Kasumi-1 (cell line): ENCODE data around the gene PEF1.

Experiments used
- DNase-seq, 2 experiments: peaks; one replicate each; lab custom pipeline; 2025; lab: John Stamatoyannopoulos, UW

PEF1 gene, protein sequence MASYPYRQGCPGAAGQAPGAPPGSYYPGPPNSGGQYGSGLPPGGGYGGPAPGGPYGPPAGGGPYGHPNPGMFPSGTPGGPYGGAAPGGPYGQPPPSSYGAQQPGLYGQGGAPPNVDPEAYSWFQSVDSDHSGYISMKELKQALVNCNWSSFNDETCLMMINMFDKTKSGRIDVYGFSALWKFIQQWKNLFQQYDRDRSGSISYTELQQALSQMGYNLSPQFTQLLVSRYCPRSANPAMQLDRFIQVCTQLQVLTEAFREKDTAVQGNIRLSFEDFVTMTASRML

DNA sequence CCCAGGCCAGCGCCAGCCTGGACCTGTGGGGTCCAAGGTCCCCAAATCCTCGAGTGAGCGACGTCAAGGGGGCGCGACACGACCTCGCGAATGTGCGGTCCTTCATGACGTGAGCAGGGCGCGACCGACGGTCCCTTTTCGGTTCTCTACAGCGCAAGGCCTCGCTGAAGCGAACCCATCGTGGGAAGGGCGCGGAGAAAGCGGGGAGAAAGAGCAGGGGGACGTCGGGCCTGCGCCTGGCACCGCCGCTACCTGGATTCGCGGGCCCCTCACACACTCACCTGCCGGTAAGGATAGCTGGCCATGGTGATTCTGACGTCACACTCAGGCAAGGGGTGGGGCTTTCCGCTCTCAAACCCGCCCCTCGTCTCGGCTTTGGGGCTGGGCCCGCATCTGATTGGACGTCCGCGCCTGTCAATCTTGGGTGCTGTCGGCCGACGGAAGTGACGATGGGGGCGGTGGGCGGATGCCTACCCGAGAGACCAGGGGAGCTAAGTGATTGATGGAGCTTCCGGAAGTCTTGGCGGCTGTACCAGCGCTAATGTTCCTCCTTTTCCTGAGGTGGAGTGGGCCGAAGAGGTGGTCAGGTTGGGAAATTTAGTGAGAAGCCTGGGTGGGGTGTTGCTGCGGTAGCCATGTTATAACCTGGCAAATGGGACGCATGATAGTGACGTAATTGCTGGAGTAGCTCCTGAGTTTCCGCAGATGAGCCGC lies at the start of gene PEF1:
PEF1 (minus strand) TSS at position 317 of the 714 bp plus-strand sequence; CDS start at position 305, 12 bp downstream.
- peak; percentile 93 to 94 for DNase-seq

GRCh38 chr1:31693231-31693630 lies 48.6 kb upstream of the PEF1 start:
- DNase-seq: no peak

DNA sequence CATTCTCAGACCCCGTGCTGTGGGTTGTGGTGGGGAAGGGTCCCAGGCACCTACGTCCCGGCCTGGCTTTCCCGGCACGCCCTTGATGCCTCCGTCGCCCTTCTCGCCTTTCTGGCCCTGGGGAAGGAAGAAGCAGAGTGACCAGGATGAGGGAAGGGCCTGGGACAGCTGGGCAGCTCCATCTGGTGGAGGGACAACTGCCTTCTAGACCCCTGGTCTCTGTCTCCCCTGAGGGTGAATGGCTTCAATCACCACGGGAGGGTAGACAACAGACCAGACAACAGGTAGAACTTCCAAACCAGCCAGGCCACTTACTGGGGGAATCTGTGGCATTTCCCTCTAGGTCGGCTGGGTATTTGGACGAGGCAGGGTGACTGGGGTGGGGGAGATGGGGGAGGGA lies 47.3 kb upstream of the PEF1 start:
- DNase-seq: no peak

DNA sequence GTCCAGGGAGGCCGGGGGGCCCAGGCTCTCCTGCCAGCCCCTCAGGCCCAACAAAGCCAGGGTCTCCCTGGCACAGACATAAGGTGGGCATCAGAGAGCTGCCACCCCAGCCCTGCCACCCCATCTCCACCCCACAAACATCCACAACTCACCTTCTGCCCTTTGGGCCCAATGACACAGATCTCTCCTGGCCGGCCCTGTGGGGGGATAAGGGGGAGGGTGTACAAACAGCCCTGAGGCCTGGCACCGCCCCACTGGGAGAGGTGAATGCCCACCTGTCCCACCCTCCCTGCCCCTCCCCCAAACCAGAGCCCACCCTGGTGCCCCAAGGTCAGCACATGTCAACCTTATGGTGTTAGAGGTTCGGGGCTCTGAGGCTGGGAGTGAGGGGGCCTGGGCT lies 46.8 kb upstream of the PEF1 start:
- DNase-seq: no peak

GRCh38 chr1:31690921-31691320 lies 46.2 kb upstream of the PEF1 start:
- DNase-seq: no peak

DNA sequence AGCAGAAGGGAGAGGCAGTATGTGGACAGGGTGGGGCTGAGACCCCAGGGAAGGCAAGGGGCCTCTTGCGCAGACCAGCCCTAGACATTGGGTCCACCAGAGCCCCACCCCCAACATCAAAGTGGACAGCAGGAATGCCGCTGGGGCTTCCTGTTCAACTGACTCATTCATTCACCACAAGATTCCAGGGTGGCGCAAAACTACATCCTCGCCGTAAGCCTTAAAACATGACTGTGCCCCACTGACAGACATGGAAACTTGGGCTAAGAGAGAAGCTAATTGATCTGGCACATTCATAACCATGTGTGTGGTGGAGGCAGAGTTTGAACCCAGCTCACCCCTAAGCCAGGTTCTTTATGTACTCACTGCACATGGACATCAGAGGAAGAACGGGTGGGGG lies 45.2 kb upstream of the PEF1 start:
- no peak for DNase-seq

GRCh38 chr1:31689379-31689778 lies 44.7 kb upstream of the PEF1 start:
- DNase-seq: no peak

- DNase-seq: no peak
Observed at GRCh38 chr1:31688233-31688918, 43.7 kb upstream of the PEF1 start.

GRCh38 chr1:31687601-31688000 lies 42.9 kb upstream of the PEF1 start:
- DNase-seq: no peak

DNA sequence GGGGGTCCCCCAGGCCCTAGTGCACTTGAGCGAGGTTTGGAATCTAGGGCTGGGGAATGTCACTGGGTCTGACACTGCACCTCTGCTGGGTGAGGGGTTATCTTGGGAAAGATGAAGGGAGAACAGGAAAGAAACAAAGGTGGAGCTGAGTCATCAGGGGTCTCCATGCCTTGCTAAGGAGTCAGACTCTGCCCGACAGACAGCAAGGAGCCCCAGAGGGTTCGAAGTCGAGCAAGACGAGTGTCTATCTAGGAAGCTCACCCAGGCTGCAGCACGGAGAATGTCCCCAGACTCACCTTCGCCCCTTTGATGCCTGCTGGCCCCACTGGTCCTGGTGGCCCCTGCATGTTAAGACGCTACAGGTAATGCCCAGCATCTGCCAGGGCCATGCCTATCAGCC lies 41.1 kb upstream of the PEF1 start:
- DNase-seq: no peak

DNA sequence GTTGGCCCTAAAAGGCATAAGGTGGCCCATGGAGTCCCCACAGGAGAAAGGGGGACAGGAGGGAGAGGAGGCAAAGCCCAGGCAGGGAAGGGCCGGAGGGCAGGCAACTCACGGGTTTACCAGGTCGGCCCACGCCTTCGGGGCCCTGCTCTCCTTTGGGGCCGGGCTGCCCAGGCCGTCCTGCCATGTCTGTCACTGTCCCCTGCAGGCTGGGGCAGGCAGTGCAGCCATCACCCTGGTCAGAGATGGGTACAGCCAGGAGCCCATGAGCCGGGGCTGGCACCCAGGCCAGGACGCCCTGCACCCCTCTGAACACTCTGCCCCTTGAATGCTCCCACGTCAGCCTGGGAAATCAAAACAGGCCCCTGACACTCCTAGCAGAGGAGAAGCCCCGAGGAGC lies 39.3 kb upstream of the PEF1 start:
- DNase-seq: no peak

DNA sequence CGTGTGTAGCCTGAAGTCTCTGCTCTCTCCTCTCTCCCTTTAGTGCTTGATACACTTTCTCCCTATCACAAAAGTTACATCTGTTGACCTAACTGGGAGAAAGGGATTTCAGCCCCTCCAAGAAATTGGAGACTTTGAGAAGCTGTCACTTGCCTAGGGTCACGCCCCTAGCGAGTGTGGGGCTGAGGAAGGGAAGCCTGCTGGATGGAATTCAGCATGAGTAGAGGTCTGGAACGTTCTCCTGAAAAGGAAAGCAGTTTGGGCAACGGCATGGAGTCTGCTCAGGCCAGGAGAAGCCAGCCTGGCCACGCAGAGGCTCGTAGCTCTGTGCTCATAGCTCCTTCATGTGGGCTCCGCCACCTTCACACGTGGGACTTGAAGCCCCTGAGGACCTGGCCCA lies 36.7 kb upstream of the PEF1 start:
- no peak for DNase-seq

DNA sequence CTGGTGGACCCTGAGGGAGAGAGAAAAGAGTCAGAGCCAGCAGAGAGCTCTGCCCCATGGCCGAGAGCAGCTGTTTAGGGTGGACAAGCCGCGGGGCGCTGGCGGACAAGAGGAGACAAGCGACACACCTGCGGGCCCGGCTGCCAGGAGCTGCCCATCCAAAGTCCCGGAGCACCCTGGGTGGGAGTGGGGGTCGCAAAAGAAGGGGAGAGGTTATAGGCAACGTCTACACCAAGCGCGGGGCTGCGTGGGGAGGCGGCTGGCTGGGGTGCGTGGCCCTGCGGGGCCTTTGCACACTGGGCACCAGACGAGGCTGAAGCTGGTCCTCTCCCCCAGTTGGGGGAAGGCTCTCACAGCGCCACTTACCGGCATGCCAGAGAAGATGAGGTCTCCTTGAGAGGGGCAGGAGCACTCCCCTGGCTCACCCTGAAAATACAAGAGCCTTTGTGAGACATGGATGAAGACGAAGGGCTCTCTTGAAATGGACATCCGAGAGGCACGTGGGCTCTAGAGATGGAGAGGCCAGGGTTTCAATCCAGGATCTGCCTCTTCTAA lies 35.1 kb upstream of the PEF1 start:
- DNase-seq: no peak

DNA sequence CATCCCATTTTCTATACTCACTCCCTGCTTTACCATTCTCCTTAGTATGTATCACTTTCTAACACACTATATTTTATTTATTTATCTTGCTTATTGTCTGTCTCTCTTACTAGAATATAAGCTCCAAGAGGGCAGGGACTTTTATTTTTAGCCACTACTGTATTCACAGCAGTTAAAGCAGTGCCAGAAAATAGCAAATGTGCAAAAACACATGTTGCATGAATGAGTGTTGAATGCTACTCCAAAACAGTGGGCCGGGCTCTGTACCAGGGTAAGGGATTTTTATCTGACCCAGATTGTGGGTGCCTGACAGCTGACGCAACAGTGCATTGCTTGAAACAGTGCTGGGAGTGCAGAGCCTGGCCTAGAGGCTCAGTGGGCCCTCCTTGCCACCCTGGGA lies 34.4 kb upstream of the PEF1 start:
- DNase-seq: no peak

DNA sequence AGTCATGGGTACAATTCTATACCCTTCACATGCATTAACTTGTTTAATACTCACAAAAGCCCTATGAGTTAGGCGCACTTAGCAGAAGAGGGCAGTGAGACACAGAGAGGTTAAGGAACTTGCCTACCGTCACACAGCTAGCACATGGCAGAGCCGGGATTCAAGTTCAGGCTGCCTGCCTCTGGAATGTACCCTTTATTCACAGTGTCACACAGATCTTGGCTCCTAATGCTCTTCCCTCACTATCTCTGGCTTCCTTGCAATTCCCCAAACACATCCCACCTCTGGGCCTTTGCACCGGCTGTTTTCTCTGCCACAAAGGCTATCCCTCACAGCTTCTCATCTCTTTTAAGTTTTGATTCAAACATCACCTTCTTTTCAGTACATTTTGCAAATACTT lies 34.0 kb upstream of the PEF1 start:
- no peak for DNase-seq

- DNase-seq: no peak
Observed at GRCh38 chr1:31677949-31678348, 33.3 kb upstream of the PEF1 start.

DNA sequence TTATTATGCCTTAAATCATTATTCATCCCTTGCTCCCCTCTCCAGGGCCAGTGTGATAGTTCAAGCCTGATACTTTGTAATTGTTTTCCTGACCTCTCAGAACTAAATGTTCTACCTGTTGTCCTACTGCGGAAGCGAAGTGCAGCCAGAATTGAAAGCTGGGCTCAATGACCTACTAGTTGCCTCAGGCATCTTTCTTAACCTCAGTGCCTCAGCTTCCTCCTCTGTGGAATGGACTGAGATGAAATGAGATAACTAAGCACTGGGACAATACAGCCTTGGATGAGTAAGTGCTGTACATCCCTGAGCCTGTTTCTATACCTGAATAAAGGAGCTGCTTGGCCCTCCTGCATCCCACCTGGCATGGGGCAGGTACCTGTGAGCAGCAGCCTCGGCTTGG lies 32.7 kb upstream of the PEF1 start:
- DNase-seq: no peak

- DNase-seq: no peak
Observed at GRCh38 chr1:31675756-31676155, 31.1 kb upstream of the PEF1 start.

DNA sequence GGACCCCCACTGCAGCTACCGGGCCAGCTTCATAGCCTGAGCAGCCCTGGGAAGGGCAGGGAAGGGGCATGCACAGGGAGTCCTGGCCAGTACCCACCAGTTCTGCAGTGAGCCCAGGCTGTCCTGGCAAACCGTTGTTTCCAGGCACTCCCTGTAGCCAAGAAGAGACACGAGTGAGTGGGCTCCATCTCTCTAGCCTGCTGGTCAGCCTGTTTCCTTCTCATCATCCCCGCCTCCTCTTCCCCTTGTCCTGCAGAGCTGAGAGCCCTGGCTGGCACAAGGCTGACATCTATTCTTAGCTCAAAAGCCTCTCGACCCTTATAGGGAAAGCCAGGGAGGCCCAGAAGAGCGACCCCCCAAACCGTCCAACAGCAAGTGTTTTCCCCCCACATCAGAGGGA lies 30.5 kb upstream of the PEF1 start:
- no peak for DNase-seq

- DNase-seq: no peak
Observed at GRCh38 chr1:31674626-31675025, 29.9 kb upstream of the PEF1 start.

- DNase-seq: no peak
Observed at GRCh38 chr1:31673433-31673832, 28.8 kb upstream of the PEF1 start.

DNA sequence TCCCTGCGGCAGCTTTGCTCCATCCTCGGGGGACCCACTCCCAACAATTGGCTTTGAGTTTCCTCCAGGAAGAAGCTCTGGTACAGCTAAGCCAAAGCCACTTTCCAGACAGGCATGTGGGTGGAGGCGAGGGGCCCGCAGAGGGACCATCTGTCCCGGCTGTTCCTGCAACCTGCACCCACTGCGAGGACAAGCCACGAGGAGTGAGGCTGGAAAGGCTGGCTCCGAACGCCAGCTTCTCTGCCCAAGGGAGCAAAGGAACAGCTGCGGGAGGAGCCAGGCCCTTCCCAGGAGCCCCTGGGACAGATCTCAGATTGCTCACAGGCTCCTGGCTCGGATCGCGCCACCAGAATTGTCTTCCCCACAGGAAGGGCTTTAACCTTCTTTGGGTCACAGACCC lies 28.3 kb upstream of the PEF1 start:
- no peak for DNase-seq
